Measurements from ENCODE around the gene R3HDM1. TPM values are rescaled to one million over a fixed set of nuclear protein-coding genes. Genes with fewer than 3 reads are reported as not detected.

The R3HDM1 gene
- total and polyA plus RNA-seq, 3 donors from 2014 or later = 50.7 to 106 (median 82.1) TPM

GRCh38 chr2:135546436-135546835 is 15.2 kb downstream of the R3HDM1 start:
- WGBS, 2 donors = 75 to 94% methylated on average over 3 of the region's 3 CpGs
- intact Hi-C loops (cut with DNase I; ENCODE audit: low total_unique reads) = no loop called here
- Histone ChIP-seq H3K27me3 (no peaks in the 10 kb centered on the region), H3K4me3 (no peak overlapping the region), H3K27ac (no peak overlapping the region), H3K9me3 (no peaks in the 10 kb centered on the region), H3K36me3 (ENCODE audit: low read depth, missing control alignments) (no peaks in the 10 kb centered on the region), H3K4me1 (peaks cover 13% of the 10 kb centered on the region)
- DNase-seq = no peak
- TF ChIP-seq CTCF (IDR thresholded peaks at IDR 0.05) (no peak), POLR2A (IDR thresholded peaks at IDR 0.05) (no peak)

GRCh38 chr2:135547311-135547710 is 16.0 kb downstream of the R3HDM1 start:
- intact Hi-C loops (cut with DNase I; ENCODE audit: low total_unique reads) = no loop called here
- H3K27ac ChIP-seq = no peak overlapping the region
- no peak for TF ChIP-seq CTCF (IDR thresholded peaks at IDR 0.05)
- no peak for TF ChIP-seq POLR2A (IDR thresholded peaks at IDR 0.05)

GRCh38 chr2:135551356-135551755 is 20.1 kb downstream of the R3HDM1 start:
- Histone ChIP-seq H3K4me3 (no peak overlapping the region), H3K27me3 (no peaks in the 10 kb centered on the region), H3K9me3 (no peaks in the 10 kb centered on the region), H3K27ac (peak overlapping the region in 1 of 2 donors; percentile 26), H3K4me1 (peaks cover 10% of the 10 kb centered on the region), H3K36me3 (ENCODE audit: low read depth, missing control alignments) (no peaks in the 10 kb centered on the region)
- TF ChIP-seq POLR2A (IDR thresholded peaks at IDR 0.05) (no peak), CTCF (IDR thresholded peaks at IDR 0.05) (no peak)
- intact Hi-C loops (cut with DNase I; ENCODE audit: low total_unique reads) = no loop called here
- DNase-seq = no peak
- 77 to 80% methylated on average over 5 of the region's 5 CpGs for WGBS, 2 donors

More at GRCh38 chr2:135547311-135547710, 16.0 kb downstream of the R3HDM1 start:
- no peaks in the 10 kb centered on the region for H3K27me3 ChIP-seq
- H3K36me3 ChIP-seq (ENCODE audit: low read depth, missing control alignments) = no peaks in the 10 kb centered on the region
- no peaks in the 10 kb centered on the region for H3K9me3 ChIP-seq
- no peak overlapping the region for H3K4me3 ChIP-seq
- no peak for DNase-seq
- 83 to 87% methylated on average over 3 of the region's 3 CpGs for WGBS, 2 donors
- peaks cover 13% of the 10 kb centered on the region for H3K4me1 ChIP-seq

GRCh38 chr2:135552887-135553286 is 21.6 kb downstream of the R3HDM1 start:
- no peak for DNase-seq
- Histone ChIP-seq H3K27ac (no peak overlapping the region), H3K27me3 (no peaks in the 10 kb centered on the region), H3K36me3 (ENCODE audit: low read depth, missing control alignments) (no peaks in the 10 kb centered on the region), H3K9me3 (no peaks in the 10 kb centered on the region), H3K4me3 (no peak overlapping the region), H3K4me1 (peaks cover 6% of the 10 kb centered on the region)
- intact Hi-C loops (cut with DNase I; ENCODE audit: low total_unique reads) = no loop called here
- TF ChIP-seq POLR2A (IDR thresholded peaks at IDR 0.05) (no peak), CTCF (IDR thresholded peaks at IDR 0.05) (no peak)
- 87 to 88% methylated on average over 4 of the region's 4 CpGs for WGBS, 2 donors

GRCh38 chr2:135555311-135555710 is 24.0 kb downstream of the R3HDM1 start:
- H3K4me1 ChIP-seq = peaks cover 6% of the 10 kb centered on the region
- no peak overlapping the region for H3K27ac ChIP-seq
- 92 to 93% methylated on average over 4 of the region's 4 CpGs for WGBS, 2 donors
- no peaks in the 10 kb centered on the region for H3K27me3 ChIP-seq
- H3K4me3 ChIP-seq = no peak overlapping the region
- TF ChIP-seq CTCF (IDR thresholded peaks at IDR 0.05) (no peak), POLR2A (IDR thresholded peaks at IDR 0.05) (no peak)
- no peaks in the 10 kb centered on the region for H3K9me3 ChIP-seq
- no peaks in the 10 kb centered on the region for H3K36me3 ChIP-seq (ENCODE audit: low read depth, missing control alignments)
- no peak for DNase-seq
- intact Hi-C loops (cut with DNase I; ENCODE audit: low total_unique reads) = no loop called here
